Endothelial cell (in vitro differentiated cells): ENCODE measurements around the gene EFCAB13. TPM values are rescaled to one million over a fixed set of nuclear protein-coding genes. Genes with fewer than 3 reads are reported as not detected.

Experiments
- DNase-seq: peaks from one replicate; pipeline ENCODE4 v3.0.0; 2021; ENCODE audit warnings: low spot score
- H3K27ac Mint-ChIP-seq: one replicate; pipeline ENCODE4 v1.8.0; 2021; ENCODE audit warnings: mixed read lengths, inconsistent platforms; ENCODE audit not compliant: unreplicated experiment
- H3K27me3 Mint-ChIP-seq: one replicate; pipeline ENCODE4 v1.8.0; 2021; ENCODE audit warnings: mild to moderate bottlenecking, moderate library complexity, mixed read lengths, inconsistent platforms; ENCODE audit not compliant: unreplicated experiment
- H3K36me3 Mint-ChIP-seq: one replicate; pipeline ENCODE4 v1.8.0; 2021; ENCODE audit warnings: mild to moderate bottlenecking, low read depth, mixed read lengths, inconsistent platforms; ENCODE audit not compliant: unreplicated experiment
- H3K4me1 Mint-ChIP-seq: one replicate; pipeline ENCODE4 v1.8.0; 2021; ENCODE audit warnings: mild to moderate bottlenecking, mixed read lengths, inconsistent platforms; ENCODE audit not compliant: unreplicated experiment
- H3K4me3 Mint-ChIP-seq: one replicate; pipeline ENCODE4 v1.8.0; 2021; ENCODE audit warnings: mild to moderate bottlenecking, mixed read lengths, inconsistent platforms; ENCODE audit not compliant: unreplicated experiment
- H3K9me3 Mint-ChIP-seq: one replicate; pipeline ENCODE4 v1.8.0; 2021; ENCODE audit warnings: mixed read lengths, inconsistent platforms; ENCODE audit not compliant: unreplicated experiment
- total RNA-seq: library from RNA; stranded (reverse); fragmentation: NEBNext Ultra II Directional; extraction: Animal tissue kit (Norgen Biotek cat#: 25700); gene quantifications from one replicate; pipeline ENCODE4 v1.2.1, GENCODE V29; 2021; ENCODE audit not compliant: unreplicated experiment
- TF ChIP-seq, protein P1 (sequence below): fragments of 200-600 bp; sonication (generic); IDR thresholded peaks from one replicate; pipeline ENCODE4 v1.5.0; 2021; ENCODE audit warnings: antibody characterized with exemption; ENCODE audit not compliant: unreplicated experiment

The EFCAB13 gene
- total RNA-seq, 1 donor from 2014 or later: 4.6 TPM

GRCh38 chr17:47276444-47276843, 47.3 kb upstream of the EFCAB13 start:
- no peak for DNase-seq
- no peaks in the 10 kb centered on the region for H3K36me3 Mint-ChIP-seq
- no peaks in the 10 kb centered on the region for H3K9me3 Mint-ChIP-seq
- H3K27me3 Mint-ChIP-seq: peaks cover 2% of the 10 kb centered on the region
- H3K4me1 Mint-ChIP-seq: peaks cover 21% of the 10 kb centered on the region
- H3K27ac Mint-ChIP-seq: no peak overlapping the region
- no peak overlapping the region for H3K4me3 Mint-ChIP-seq
- TF ChIP-seq, protein P1, sequence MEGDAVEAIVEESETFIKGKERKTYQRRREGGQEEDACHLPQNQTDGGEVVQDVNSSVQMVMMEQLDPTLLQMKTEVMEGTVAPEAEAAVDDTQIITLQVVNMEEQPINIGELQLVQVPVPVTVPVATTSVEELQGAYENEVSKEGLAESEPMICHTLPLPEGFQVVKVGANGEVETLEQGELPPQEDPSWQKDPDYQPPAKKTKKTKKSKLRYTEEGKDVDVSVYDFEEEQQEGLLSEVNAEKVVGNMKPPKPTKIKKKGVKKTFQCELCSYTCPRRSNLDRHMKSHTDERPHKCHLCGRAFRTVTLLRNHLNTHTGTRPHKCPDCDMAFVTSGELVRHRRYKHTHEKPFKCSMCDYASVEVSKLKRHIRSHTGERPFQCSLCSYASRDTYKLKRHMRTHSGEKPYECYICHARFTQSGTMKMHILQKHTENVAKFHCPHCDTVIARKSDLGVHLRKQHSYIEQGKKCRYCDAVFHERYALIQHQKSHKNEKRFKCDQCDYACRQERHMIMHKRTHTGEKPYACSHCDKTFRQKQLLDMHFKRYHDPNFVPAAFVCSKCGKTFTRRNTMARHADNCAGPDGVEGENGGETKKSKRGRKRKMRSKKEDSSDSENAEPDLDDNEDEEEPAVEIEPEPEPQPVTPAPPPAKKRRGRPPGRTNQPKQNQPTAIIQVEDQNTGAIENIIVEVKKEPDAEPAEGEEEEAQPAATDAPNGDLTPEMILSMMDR: no peak

DNA sequence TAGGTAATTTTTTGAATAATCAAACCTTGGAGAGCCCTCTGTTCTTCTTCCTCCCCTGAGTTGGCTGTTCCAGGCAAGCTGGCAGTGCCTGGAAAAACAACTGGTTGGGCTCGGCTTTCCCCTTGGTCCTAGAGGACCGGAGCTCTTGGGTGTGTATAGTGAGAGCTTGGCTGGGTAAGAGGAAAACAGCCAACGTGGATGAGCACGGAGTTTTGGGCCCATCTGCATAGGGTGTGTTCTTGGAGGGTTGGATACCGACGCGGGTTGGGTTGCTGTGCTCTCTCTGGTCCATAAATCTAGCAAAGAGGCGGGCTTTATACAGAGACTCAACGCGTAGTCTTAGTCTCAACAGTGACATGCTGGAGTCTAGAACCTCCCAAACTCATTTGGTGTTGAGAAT, 46.9 kb upstream of the EFCAB13 start:
- no peaks in the 10 kb centered on the region for H3K36me3 Mint-ChIP-seq
- no peak overlapping the region for H3K27ac Mint-ChIP-seq
- peak; percentile 35 for DNase-seq
- H3K9me3 Mint-ChIP-seq: no peaks in the 10 kb centered on the region
- peaks cover 21% of the 10 kb centered on the region for H3K4me1 Mint-ChIP-seq
- TF ChIP-seq, protein P1: no peak
- peaks cover 2% of the 10 kb centered on the region for H3K27me3 Mint-ChIP-seq
- no peak overlapping the region for H3K4me3 Mint-ChIP-seq

DNA sequence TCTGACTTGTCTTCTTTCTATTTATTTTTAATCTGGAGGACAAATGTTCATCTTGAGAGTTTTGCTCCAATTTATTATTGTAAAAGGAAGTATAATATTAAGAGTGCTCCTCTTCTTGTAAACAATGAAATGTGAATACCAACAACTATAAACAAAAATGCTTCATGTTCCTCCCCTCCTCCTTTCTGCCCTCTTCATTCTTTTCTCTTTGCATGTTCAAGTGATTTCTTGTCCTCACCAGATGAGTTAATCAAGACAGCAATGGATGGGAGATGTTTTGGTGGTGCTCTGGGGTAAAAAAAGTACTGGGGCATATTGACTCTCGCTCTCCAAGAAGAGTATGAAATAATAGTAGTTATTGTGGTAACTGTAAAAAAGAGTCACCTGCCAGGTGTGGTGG, 45.8 kb upstream of the EFCAB13 start:
- Mint-ChIP-seq H3K36me3 (no peaks in the 10 kb centered on the region), H3K27ac (no peak overlapping the region), H3K9me3 (no peaks in the 10 kb centered on the region), H3K4me3 (no peak overlapping the region), H3K4me1 (peaks cover 21% of the 10 kb centered on the region), H3K27me3 (peaks cover 3% of the 10 kb centered on the region)
- DNase-seq: no peak
- TF ChIP-seq, protein P1: no peak

DNA sequence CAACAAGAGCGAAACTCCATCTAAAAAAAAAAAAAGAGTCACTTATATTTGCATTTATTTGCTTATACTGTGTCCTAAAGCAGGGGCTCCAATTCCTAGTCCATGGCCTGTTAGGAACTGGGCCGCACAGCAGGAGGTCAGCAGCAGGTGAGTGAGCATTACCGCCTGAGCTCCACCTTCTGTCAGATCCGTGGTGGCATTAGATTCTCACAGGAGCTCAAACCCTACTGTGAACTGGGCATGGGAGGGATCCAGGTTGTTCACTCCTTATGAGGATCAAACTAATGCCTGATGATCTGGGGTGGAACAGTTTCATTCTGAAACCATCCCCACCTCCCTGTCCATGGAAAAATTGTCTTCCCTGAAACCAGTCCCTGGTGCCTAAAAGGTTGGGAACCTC, 45.2 kb upstream of the EFCAB13 start:
- TF ChIP-seq, protein P1: no peak
- Mint-ChIP-seq H3K4me3 (no peak overlapping the region), H3K4me1 (peaks cover 21% of the 10 kb centered on the region), H3K27me3 (peaks cover 4% of the 10 kb centered on the region), H3K27ac (no peak overlapping the region), H3K36me3 (no peaks in the 10 kb centered on the region), H3K9me3 (no peaks in the 10 kb centered on the region)
- no peak for DNase-seq

DNA sequence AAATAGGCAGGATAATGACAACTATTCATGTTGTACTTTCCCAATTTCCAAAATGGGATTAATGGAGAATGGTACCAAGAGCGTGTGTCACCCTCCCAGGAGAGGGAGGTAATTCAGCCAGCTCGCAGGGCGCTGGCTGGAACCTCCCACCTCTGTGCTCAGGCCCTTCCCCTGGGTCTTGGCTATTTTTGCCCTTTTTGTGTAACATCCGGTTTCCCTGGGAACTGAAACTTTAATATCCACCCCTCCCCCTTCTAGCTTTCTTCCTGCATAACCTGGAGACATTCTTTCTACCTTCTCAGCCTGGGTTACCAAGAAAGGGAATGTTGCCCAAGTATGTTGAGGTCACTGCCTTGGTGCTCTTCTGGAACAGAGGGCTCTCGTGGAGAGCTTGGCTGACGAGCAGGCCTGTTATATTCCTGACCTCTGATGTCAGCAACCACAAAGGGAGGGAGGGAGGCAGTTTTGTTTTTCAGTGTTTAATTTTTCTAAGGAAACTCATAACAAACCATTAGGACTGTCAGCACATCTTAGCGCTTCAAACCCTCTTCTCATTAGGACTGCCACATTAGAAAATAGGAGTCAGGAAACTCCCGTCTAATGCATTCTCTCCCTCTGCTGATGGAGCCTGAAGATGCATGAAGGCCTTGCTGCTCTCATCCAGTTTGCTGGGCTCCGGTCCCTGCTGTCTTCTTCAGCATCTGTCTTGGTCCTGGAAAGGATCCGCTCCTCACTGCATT, 44.5 kb upstream of the EFCAB13 start:
- Mint-ChIP-seq H3K27ac (no peak overlapping the region), H3K9me3 (no peaks in the 10 kb centered on the region), H3K27me3 (peaks cover 4% of the 10 kb centered on the region), H3K4me3 (no peak overlapping the region), H3K36me3 (no peaks in the 10 kb centered on the region), H3K4me1 (peaks cover 21% of the 10 kb centered on the region)
- TF ChIP-seq, protein P1: no peak
- DNase-seq: no peak
